GM12878 (cell line): Measurements from ENCODE around the gene AKNA. TPM values are rescaled to one million over a fixed set of nuclear protein-coding genes. Genes with fewer than 3 reads are reported as not detected.
A peak's percentile ranks its signal among the peaks of the same experiment; 100 is the strongest.

Experiments
- ATAC-seq: fragments of 200-7000 bp; cut with Tn5 transposase; 3 replicates; pipeline ENCODE4 v1.9.1; 2020; ENCODE audit warnings: mild to moderate bottlenecking, moderate library complexity
- BruUV-seq: library from RNA; stranded (reverse); fragments of 400-500 nt; replicated peaks from 2 replicates; lab custom pipeline; 2021; lab: Mats Ljungman, UMichigan
- CTCF ChIA-PET: fragments of 300-600 bp; sonication (Branson Sonifier 250); formaldehyde crosslinking; extraction: SDS; loops from one replicate; lab custom pipeline; 2021; ENCODE audit warnings: inconsistent platforms; lab: Yijun Ruan, JAX
- POLR2A ChIA-PET: fragments of 350-600 bp; formaldehyde crosslinking; extraction: SDS; loops from one replicate; lab custom pipeline; 2021; ENCODE audit warnings: inconsistent platforms; lab: Charles Lee
- RAD21 ChIA-PET: fragments of 300-600 bp; sonication (Branson Sonifier 250); formaldehyde crosslinking; loops from one replicate; lab custom pipeline; 2023; ENCODE audit warnings: antibody characterized with exemption; ENCODE audit not compliant: unreplicated experiment; lab: Charles Lee
- SMC1A ChIA-PET: fragments of 300-600 bp; sonication (Branson Sonifier 250); formaldehyde crosslinking; loops from one replicate; lab custom pipeline; 2023; ENCODE audit not compliant: unreplicated experiment, uncharacterized antibody; lab: Charles Lee
- DNase-seq: peaks from one replicate; pipeline ENCODE4 v3.0.0-alpha.2; 2011; ENCODE audit warnings: low read depth, low spot score
- FAIRE-seq: peaks from 3 replicates; lab custom pipeline; 2011; peaks lifted over from hg19 to GRCh38; lab: Jason Lieb, UNC
- H2AFZ ChIP-seq: 2 replicates; pipeline ENCODE4 v1.6.0; 2011; ENCODE audit warnings: low read depth, low read length, control low read depth; ENCODE audit not compliant: control insufficient read depth
- H3K27ac ChIP-seq: 2 replicates; pipeline ENCODE4 v1.5.1; 2011; ENCODE audit warnings: control low read depth; ENCODE audit not compliant: control insufficient read depth, insufficient read depth
- H3K27me3 ChIP-seq, 2 experiments: replicated peaks in 1 of 2; 2 replicates each; pipeline versions ENCODE4 v1.6.0 to v1.6.1; 2011; ENCODE audit warnings: low read length in 1 of 2; ENCODE audit not compliant: control insufficient read depth in 2 of 2, insufficient read depth in 2 of 2
- H3K36me3 ChIP-seq, 2 experiments: 2 replicates each; pipeline ENCODE4 v1.5.1; 2011; ENCODE audit warnings: low read length in 1 of 2; ENCODE audit not compliant: control insufficient read depth in 2 of 2, insufficient read depth in 2 of 2
- H3K4me1 ChIP-seq: 2 replicates; pipeline ENCODE4 v1.6.1; 2011; ENCODE audit warnings: mild to moderate bottlenecking, low read length, moderate library complexity, mixed read lengths; ENCODE audit not compliant: control insufficient read depth, insufficient read depth
- H3K4me2 ChIP-seq: 2 replicates; pipeline ENCODE4 v1.6.0; 2011; ENCODE audit warnings: control low read depth; ENCODE audit not compliant: control insufficient read depth, insufficient read depth
- H3K4me3 ChIP-seq: fragments of 200-600 bp; sonication (generic); 2 replicates; pipeline ENCODE4 v1.5.1; 2016
- H3K79me2 ChIP-seq: 2 replicates; pipeline ENCODE4 v1.6.0; 2011; ENCODE audit warnings: low read length; ENCODE audit not compliant: control insufficient read depth, insufficient read depth
- H3K9ac ChIP-seq: 2 replicates; pipeline ENCODE4 v1.8.0; 2011; ENCODE audit warnings: low read length, control low read depth, mixed read lengths; ENCODE audit not compliant: control insufficient read depth, insufficient read depth
- H3K9me3 ChIP-seq: replicated peaks from 3 replicates; pipeline ENCODE4 v1.5.1; 2011; ENCODE audit warnings: mild to moderate bottlenecking, low read length; ENCODE audit not compliant: control insufficient read depth, insufficient read depth
- H4K20me1 ChIP-seq: 2 replicates; pipeline ENCODE4 v1.6.0; 2011; ENCODE audit not compliant: control insufficient read depth, insufficient read depth
- EGR1 ChIP-seq, 2 experiments: IDR thresholded peaks; 1 replicate in 1 of 2; 2 replicates in 1 of 2; pipeline ENCODE4 v1.6.1; 2011 to 2012; ENCODE audit warnings: low read depth in 2 of 2, low read length in 2 of 2, borderline replicate concordance in 1 of 2, mild to moderate bottlenecking in 1 of 2, moderate library complexity in 1 of 2
- HDAC2 ChIP-seq: fragments of 200-600 bp; sonication (generic); IDR thresholded peaks from 2 replicates; pipeline ENCODE4 v1.6.1; 2017
- NFXL1 ChIP-seq: fragments of 450-650 bp; IDR thresholded peaks from 2 replicates; pipeline ENCODE4 v1.6.1; 2017; ENCODE audit warnings: antibody characterized with exemption, mild to moderate bottlenecking, borderline replicate concordance
- PAX5 ChIP-seq: IDR thresholded peaks from 2 replicates; pipeline ENCODE4 v1.6.1; 2011; ENCODE audit warnings: low read depth, low read length, borderline replicate concordance
- POLR2A ChIP-seq: IDR thresholded peaks from 2 replicates; pipeline ENCODE4 v1.6.1; 2011; ENCODE audit warnings: low read depth, mild to moderate bottlenecking, low read length
- ZNF217 ChIP-seq: fragments of 450-650 bp; IDR thresholded peaks from 2 replicates; pipeline ENCODE4 v1.6.1; 2017; ENCODE audit warnings: antibody characterized with exemption, mild to moderate bottlenecking
- ZNF274 ChIP-seq: IDR thresholded peaks from one replicate; pipeline ENCODE4 v1.8.0; 2011; ENCODE audit not compliant: insufficient read length, insufficient read depth
- WGBS: methylation state at CpG from one replicate; pipeline ENCODE4 v1.1.6; 2016; ENCODE audit warnings: low lambda C conversion rate; ENCODE audit not compliant: insufficient replicate concordance, insufficient coverage; ENCODE audit errors: missing lambda C conversion rate; 5-methylcytosine and 5-hydroxymethylcytosine counted together
- in situ Hi-C: fragments of 300-500 bp; cut with MboI; formaldehyde crosslinking; loops from 9 replicates; pipeline ENCODE4 v1.14.3; 2018; ENCODE audit warnings: mixed read lengths
- intact Hi-C: fragments of 100-400 bp; cut with micrococcal nuclease; formaldehyde crosslinking; loops from one replicate; pipeline ENCODE4 v1.14.2; 2022; ENCODE audit not compliant: unreplicated experiment
- polyA plus RNA-seq, 11 experiments: library from polyadenylated mRNA; depleted of rRNA in 4 of 11; unstranded in 6 of 11; stranded (reverse) in 5 of 11; fragments of >200 nt; fragmentation: Nextera tagmentation in 4 of 11; fragmentation: Illumina TruSeq in 1 of 11; extraction: Ambion mirVana in 4 of 11; extraction: Trizol in 1 of 11; gene quantifications; 1 replicate in 1 of 11; 2 replicates in 10 of 11; pipeline versions ENCODE4 v1.2.1 to v1.2.3, GENCODE V29; 2011 to 2016; ENCODE audit warnings: inconsistent platforms in 2 of 11, missing spikeins in 2 of 11, low read depth in 1 of 11
- total RNA-seq, 4 experiments: library from RNA; depleted of rRNA in 3 of 4; stranded (reverse); fragments of >200 nt in 3 of 4; fragmentation: Illumina TruSeq in 1 of 4; extraction: Trizol in 1 of 4; gene quantifications; 2 replicates each; pipeline versions ENCODE4 v1.2.1 to v1.2.3, GENCODE V29; 2013 to 2021
- TF ChIP-seq, protein P1 (sequence below), 3 experiments: IDR thresholded peaks in 2 of 3; conservative IDR thresholded peaks in 1 of 3; 2 replicates each; pipeline ENCODE4 v1.5.1; 2011; ENCODE audit warnings: low read depth in 3 of 3, low read length in 3 of 3, mild to moderate bottlenecking in 3 of 3, control low read depth in 2 of 3, moderate library complexity in 2 of 3, inconsistent platforms in 1 of 3, mixed read lengths in 1 of 3; ENCODE audit not compliant: control insufficient read depth in 2 of 3, insufficient read depth in 1 of 3; ENCODE audit errors: extremely low read depth in 1 of 3

The AKNA gene
- total and polyA plus RNA-seq, 10 of the 15 experiments (the other 5 are each of a cell fraction or from before 2014, with no cell fraction given), result 1.6 to 132 (median 35.3) TPM

DNA sequence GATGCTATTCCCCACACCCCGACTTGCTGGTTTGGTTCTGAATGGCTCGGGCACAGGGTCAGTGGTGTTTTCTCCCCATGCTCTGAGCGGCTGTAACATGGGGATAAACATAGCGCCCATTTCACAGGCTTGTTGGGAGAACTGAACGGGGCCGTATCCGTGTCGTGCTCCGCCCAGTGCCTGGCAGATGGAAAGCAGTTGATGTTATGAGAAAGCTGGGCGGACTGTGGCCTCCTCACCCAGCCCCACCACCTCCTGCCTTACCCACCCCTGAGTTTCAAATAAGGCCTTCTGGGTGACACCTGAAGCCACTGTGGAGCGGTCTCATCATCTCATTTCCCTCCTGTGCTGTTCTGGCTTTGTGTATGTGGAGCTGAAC lies 43.6 kb downstream of the AKNA start:
- H3K4me2 ChIP-seq, result no peak overlapping the region
- no peak for TF ChIP-seq ZNF274
- TF ChIP-seq POLR2A, result peak; percentile 19; the same call in 1 of the 2 replicates
- no peak for TF ChIP-seq HDAC2
- TF ChIP-seq PAX5, result no peak
- no peak for TF ChIP-seq EGR1 (IDR thresholded peaks at IDR 0.05; ENCODE audit: borderline replicate concordance in 1 of 2, low read depth in 2 of 2, low read length in 2 of 2)
- no peak for TF ChIP-seq ZNF217
- TF ChIP-seq, protein P1, sequence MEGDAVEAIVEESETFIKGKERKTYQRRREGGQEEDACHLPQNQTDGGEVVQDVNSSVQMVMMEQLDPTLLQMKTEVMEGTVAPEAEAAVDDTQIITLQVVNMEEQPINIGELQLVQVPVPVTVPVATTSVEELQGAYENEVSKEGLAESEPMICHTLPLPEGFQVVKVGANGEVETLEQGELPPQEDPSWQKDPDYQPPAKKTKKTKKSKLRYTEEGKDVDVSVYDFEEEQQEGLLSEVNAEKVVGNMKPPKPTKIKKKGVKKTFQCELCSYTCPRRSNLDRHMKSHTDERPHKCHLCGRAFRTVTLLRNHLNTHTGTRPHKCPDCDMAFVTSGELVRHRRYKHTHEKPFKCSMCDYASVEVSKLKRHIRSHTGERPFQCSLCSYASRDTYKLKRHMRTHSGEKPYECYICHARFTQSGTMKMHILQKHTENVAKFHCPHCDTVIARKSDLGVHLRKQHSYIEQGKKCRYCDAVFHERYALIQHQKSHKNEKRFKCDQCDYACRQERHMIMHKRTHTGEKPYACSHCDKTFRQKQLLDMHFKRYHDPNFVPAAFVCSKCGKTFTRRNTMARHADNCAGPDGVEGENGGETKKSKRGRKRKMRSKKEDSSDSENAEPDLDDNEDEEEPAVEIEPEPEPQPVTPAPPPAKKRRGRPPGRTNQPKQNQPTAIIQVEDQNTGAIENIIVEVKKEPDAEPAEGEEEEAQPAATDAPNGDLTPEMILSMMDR (IDR thresholded peaks at IDR 0.05 in 2 of 3, conservative IDR thresholded peaks at IDR 0.05 in 1 of 3; ENCODE audit: control insufficient read depth in 2 of 3, extremely low read depth in 1 of 3, insufficient read depth in 1 of 3, low read depth in 3 of 3, low read length in 3 of 3), result no peak
- no peak for TF ChIP-seq NFXL1
- TF ChIP-seq, all 136 proteins: peak for 1
- no peaks in the 10 kb centered on the region for H4K20me1 ChIP-seq
- WGBS, result 95% methylated on average over 11 of the region's 11 CpGs
- intact Hi-C loops, result loop anchor here (5.0 to 10.0 kb wide), 2 partner anchors 161 to 308 kb away; partner anchors contain the start of gene WHRN
- H3K27me3 ChIP-seq, result no peaks in the 10 kb centered on the region
- FAIRE-seq, result no peak
- H3K36me3 ChIP-seq, result peaks cover 59 to 66% of the 10 kb centered on the region in 2 experiments
- DNase-seq, result no peak
- BruUV-seq, result no TSS peak
- no peak overlapping the region for H3K27ac ChIP-seq
- POLR2A ChIA-PET, result interaction anchor here (1.2 kb wide), 1 partner anchor 47 kb away, joined by 4 read pairs; no protein-coding TSS in a partner anchor
- no peaks in the 10 kb centered on the region for H3K79me2 ChIP-seq
- no peaks in the 10 kb centered on the region for H3K9me3 ChIP-seq
- H3K9ac ChIP-seq, result no peak overlapping the region
- SMC1A ChIA-PET, result interaction anchor here (1.2 kb wide), 1 partner anchor 46 kb away, joined by 3 read pairs; no protein-coding TSS in a partner anchor
- in situ Hi-C loops, result no loop called here
- no peak overlapping the region for H3K4me3 ChIP-seq
- CTCF ChIA-PET, result interaction anchor here (1.3 to 2.1 kb wide), 2 partner anchors 46 to 309 kb away, joined by 3 to 5 read pairs; no protein-coding TSS in a partner anchor
- H3K4me1 ChIP-seq, result peaks cover 6% of the 10 kb centered on the region
- no peak for ATAC-seq
- RAD21 ChIA-PET, result interaction anchor here (1.1 kb wide), 1 partner anchor 46 kb away, joined by 4 read pairs; no protein-coding TSS in a partner anchor
- H2AFZ ChIP-seq, result no peak overlapping the region
